Middle frontal gyrus (tissue), 1 donor: ENCODE measurements around the gene SH3TC2.

Experiments used
- DNase-seq: peaks from one replicate; pipeline ENCODE4 v3.0.0-alpha.2; 2015; ENCODE audit warnings: low spot score; ENCODE audit errors: extremely low spot score

The SH3TC2 gene

GRCh38 chr5:148972974-148973374 is 89.9 kb downstream of the SH3TC2 start:
- DNase-seq = no peak

- DNase-seq = no peak
Observed at GRCh38 chr5:148972396-148972795, 90.5 kb downstream of the SH3TC2 start.

DNA sequence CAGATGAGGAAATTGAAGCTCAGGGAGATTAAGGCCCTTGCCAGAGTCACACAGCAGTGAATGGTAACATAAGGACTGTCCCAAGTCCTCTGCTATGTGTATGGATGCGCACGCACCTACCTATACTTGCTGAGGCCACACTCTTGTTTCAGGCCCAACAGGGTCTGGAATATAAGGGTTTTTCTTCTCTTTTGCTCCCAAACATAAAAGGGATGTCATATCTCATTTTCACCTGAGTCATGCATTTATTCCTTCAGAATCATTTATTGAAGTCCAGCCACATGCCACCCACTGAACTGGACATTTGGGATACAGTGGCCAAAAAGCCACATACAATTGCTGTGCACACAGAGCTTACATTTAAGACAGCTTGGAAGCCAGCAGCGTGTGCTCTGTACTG is 92.0 kb downstream of the SH3TC2 start:
- no peak for DNase-seq

DNA sequence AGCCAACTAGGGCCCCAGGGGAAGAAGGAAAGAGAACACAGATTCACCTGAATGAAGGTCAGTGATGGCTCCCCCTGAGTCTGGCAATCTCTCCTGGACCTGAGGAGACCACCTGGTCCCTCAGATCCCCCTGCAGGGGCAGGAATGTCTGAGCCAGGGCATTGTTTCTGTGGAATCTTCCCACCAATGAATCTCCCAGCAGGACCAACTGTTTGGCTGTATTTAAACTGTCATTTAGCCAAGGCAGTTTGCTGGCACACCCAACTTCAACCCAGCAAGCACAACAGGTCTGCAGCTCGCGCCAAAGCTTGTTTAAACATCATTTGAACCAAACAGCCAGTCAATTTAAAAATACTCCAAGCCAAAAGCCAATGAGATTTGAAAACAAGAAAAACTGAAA is 92.6 kb downstream of the SH3TC2 start:
- no peak for DNase-seq

DNA sequence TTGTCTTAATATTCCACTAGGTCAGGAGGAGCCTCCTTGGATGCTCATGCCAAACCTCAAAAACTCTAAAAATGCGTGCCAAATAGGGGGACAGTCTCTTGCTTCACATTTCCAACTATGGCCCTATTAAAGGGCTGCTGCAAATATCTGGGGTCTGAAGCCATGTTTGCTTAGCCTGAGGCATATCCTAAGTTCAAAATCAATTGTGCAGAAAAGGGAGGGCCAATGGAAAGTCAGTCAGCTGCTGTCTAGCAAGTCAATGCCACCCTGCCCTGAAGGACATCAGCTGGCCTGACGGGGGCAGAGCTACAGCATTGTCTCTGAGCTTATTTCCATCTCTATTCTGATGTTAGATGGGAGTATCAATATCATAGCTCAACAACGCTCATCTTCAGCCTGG is 93.6 kb downstream of the SH3TC2 start:
- DNase-seq = no peak

DNA sequence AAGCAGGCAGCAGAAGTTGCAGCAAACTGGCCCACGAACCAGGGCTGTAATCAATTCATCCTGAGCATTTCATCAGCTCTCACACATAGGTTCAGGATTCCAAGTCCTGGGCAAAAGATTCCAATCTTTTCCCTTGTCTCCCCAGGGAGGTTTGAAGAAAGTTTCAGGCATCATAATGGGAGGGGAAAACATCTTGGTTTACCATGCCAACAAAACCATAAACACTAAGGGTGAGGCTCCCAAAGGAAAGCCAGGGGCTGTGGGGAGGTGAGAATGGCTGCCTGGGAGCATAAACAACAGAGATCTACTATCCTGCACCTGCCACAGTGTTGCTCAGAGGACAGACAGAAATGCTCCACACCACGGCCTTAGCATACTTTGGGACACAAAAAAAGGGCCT is 94.6 kb downstream of the SH3TC2 start:
- no peak for DNase-seq

DNA sequence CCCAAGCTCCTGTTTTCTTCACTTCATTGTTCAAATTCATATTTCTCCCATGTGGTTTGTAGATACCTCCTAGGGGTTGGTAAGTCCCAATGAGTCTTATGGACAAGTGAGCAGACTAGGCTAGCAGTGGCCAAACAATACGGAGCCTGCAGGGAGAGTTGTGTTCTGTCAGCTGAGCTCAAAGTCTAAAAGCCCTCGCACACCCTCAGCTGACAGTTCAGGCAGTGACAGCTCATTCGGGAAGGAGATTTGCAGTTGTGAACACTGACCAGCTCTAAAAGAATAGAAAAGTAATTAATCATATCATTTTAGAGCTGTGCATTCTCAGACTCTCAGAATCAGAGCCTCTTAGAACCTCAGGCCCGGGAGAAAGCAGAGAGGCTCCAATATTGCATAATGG is 95.1 kb downstream of the SH3TC2 start:
- no peak for DNase-seq

- no peak for DNase-seq
Observed at GRCh38 chr5:148966938-148967337, 95.9 kb downstream of the SH3TC2 start.

DNA sequence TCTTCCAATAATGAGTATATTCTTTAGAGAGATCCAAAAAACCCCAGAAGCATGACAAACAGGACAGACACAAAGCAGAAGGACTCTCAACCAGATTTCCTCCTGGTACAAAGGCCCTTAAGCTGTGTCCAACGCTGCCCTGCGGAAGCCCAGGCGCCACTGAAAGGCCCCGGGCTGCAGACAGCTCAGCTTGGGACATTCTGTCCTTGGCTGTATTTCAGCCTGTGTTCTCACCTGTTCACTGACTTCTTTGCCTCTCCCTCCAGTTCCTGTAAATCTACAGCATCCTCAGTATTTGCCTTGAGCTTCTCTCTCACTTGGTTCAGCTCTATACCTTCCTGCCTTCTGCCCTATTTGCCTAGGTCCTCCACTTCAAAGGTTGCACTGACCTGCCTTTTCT is 96.5 kb downstream of the SH3TC2 start:
- DNase-seq = no peak

DNA sequence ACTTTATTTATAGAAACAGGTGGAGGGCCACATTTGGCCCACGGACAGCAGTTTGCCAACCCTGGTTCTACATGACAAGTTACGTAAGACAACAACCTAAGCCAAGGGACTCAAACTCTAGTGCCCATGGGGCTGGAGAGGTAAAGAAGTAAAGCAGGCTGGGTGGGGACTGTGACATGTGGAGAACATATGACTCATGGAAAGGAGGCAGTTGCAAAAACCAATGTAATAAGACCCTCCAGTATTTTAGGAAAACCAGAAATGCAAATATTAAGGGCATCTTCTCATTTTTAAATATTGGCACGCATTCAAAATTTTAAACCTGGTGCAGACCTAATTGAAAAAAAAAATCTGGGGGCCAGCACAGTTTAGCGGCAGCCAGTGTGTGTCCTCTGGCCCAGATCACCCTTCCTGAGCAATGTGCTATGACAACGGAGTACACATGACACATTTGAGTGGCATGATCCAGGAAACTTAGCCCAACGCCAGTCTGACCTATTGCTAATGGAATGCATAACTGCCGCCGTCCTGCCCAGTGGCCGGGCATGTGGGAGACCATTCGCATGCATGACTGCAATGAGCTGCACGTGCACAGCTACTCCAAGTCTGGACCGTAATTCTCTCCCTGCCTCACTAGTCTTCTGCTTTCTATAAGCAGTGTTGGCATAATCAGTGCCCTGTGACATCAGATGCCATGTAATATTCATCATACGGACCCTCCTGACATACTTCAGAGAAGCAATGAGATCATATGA is 97.2 kb downstream of the SH3TC2 start:
- no peak for DNase-seq

DNA sequence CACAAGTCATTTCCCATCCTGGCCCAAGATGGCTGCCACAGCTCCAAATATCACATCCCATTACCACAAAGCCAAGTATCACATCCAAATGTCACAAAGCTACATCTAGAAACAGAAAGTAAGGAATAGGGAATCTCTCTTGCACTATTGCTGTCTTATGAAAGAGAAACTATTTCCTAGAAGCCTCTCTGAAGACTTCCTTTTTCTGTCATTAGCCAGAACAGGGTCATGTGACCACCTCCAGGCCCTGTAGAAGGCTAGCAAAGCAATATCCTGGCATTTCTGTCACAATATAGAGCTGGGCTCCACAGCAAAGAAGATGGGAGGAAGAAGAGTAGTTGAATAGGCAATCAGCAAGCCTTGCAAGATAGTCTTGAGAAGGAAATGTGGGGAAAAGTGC is 99.2 kb downstream of the SH3TC2 start:
- no peak for DNase-seq

GRCh38 chr5:148962761-148963324 is 100.0 kb downstream of the SH3TC2 start:
- no peak for DNase-seq

GRCh38 chr5:148962200-148962550 is 100.7 kb downstream of the SH3TC2 start:
- no peak for DNase-seq

DNA sequence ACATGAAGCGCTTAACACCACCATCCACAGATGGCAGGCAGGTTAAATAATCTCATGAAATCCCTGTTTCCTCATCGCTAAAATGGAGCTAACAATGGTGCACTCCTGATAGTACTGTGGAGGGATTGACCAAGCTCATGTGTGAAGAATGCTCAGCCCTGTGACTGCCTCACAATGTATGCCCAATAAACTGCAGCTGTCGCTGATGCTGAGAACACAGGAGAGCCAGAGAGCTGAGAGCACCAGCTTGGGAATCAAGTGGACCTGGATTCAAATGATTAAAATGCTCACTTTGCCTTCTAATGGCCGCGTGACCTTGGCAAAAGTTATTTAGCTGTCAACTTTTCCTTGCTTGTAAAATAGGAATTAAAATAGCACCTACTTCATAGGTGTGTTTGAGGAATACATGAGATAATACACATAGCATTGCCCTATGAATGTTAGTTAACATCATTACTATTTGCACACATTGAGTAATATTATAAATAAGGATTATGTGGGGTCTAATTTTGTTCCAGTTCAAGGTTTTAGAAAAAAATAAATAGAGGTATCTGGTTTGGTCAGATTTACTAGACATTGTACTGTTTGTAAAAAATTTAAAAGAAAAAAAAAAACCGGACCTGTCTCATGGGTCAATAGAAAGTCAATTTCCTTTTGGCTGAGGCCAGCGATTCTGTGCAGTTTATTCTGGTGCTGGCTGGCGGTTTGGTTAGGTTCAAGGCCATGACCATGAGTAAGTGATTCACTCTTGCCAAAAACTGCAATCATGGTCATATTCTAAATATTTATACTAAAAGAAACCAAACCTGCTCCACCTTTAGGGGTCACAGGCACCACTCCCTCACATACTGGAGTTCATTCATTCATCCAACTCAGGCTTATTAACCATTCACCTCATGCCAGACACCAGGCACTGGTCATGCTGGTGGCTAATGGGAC is 101.3 kb downstream of the SH3TC2 start:
- DNase-seq = no peak

DNA sequence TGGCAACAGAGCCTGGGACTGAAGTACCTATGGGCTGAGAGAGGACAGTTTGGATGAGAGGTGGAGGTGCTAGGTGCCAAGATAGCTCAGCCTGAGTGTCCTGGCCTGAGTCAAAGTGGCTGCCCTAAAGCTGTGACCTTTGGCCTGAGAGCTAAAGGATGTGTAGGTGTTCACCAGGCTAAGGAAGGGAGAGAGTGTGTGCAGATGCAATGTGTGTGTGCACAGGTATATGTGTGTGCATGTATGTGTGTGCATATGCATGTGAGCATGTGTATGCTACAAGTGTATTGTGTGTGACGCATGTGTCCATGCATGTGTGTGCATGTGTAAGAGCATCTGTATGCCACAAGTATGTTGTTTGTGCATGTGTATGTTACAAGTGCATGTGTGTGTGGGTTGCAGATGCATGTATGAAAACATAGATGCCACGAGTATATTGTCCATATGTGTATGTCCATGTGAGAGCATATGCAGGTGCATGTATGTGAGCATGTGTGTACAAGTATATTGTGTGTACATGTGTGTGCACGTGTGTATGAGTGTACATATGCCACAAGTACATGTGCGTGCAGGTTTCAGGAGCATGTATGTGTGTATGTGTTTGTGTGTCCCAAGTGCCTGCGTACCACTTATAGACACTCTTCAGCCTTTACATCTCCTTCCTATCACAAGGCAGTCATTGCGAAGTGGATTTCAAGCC is 102.6 kb downstream of the SH3TC2 start:
- DNase-seq = no peak

DNA sequence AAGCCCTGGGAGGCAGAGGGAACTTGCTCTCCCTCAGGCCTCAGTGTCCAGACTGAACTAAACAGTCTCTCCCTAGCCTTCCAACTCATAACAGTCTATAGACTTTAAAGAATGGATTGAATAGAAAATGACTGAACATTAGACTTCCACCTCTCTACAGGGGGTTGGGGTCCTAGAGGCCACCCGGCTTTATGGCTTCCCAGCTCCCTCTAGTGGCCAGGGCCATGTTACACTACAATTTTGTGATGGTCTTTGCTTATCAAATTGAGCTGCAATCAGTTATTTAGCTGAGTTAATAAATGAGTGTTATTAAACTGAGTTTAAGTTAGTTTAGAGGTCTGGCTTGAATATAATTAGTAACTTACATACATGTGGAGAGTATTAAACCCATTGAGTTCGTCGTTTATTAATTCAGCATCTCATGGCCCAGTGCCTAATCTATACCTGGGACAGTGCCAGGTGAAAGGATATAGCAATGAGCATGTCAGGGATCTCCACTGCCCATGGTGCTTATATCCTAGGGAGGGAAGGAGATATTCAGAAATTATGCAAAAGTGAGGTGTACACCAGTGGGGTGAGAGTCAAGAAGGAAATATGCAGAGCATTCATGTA is 105.2 kb downstream of the SH3TC2 start:
- no peak for DNase-seq

DNA sequence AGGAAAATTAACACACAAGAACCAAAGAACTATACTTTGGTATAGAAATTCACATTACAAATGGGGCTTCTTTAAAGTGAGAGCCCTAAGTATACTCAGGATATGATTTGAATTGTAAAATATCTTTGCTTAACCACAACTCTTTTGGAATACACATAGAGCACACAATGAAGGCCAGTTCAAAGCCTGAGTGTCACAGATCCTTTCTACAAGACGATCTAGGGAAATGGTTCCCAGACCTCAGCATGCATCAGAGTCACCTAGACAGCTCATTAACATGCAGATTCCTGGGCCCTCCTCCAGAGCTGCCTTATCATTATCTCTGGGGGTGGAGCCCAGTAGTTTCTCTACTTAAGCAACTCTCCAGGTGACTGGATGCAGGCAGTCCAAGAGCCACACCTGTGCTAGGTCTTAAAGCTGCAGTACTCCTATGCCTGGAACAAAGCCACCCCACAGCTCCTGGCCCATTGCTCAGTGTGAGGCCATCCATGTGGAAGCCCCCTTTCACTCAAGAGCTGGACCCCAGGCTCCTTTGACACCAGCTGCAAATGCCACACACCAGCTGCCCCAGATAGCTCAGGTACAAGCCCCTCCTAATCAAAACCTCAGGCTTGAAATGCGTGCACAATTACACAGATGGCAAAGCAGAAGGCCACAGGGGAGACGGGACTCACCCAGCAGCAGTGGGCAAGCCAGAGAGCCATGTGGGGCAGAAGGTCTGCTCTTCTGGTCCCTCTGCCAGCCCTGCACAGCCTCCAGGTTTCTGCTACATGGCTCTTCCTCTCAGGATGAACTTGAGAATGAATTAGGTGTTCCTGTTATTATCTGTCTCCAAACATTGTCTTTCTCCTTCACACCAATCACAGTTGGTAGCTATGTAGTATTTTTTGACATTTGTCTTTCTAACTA is 106.1 kb downstream of the SH3TC2 start:
- DNase-seq = no peak
